HFFc6 (cell line): ENCODE measurements around the gene CD44. TPM values are rescaled to one million over a fixed set of nuclear protein-coding genes. Genes with fewer than 3 reads are reported as not detected.
A peak's percentile ranks its signal among the peaks of the same experiment; 100 is the strongest.

Experiments used
- DNase-seq: peaks from one replicate; pipeline ENCODE4 v3.0.0-alpha.2; 2018
- H3K27ac Mint-ChIP-seq: 2 replicates; pipeline ENCODE4 v1.8.0; 2020; ENCODE audit warnings: mild to moderate bottlenecking, mixed read lengths
- H3K27me3 Mint-ChIP-seq: 2 replicates; pipeline ENCODE4 v1.8.0; 2021; ENCODE audit warnings: mild to moderate bottlenecking, moderate library complexity, mixed read lengths; ENCODE audit not compliant: insufficient read depth
- H3K36me3 Mint-ChIP-seq: 2 replicates; pipeline ENCODE4 v1.8.0; 2021; ENCODE audit warnings: low read depth, mixed read lengths
- H3K4me1 Mint-ChIP-seq: 2 replicates; pipeline ENCODE4 v1.8.0; 2020; ENCODE audit warnings: low read depth, mixed read lengths
- H3K4me3 Mint-ChIP-seq: 2 replicates; pipeline ENCODE4 v1.8.0; 2020; ENCODE audit warnings: mild to moderate bottlenecking, moderate library complexity, mixed read lengths
- H3K9me3 Mint-ChIP-seq: 2 replicates; pipeline ENCODE4 v1.8.0; 2020; ENCODE audit warnings: mild to moderate bottlenecking, mixed read lengths
- CTCF ChIP-seq: fragments of 200-600 bp; sonication (generic); IDR thresholded peaks from 2 replicates; pipeline ENCODE4 v1.5.0; 2021; ENCODE audit warnings: antibody characterized with exemption, mild to moderate bottlenecking
- total RNA-seq, 6 experiments: library from RNA; stranded (reverse); fragmentation: NEBNext Ultra II Directional; extraction: Animal tissue kit (Norgen Biotek cat#: 25700); gene quantifications; 2 replicates in 1 of 6; 3 replicates in 5 of 6; pipeline ENCODE4 v1.2.3, GENCODE V29; 2021

The CD44 gene
- total RNA-seq, 6 experiments from 2014 or later = 1,912 to 2,221 (median 2,175) TPM

- peaks cover 93% of the 10 kb centered on the region for H3K4me1 Mint-ChIP-seq
- peaks cover 4% of the 10 kb centered on the region; the same call in 1 of the 2 replicates for H3K9me3 Mint-ChIP-seq
- peaks cover 85% of the 10 kb centered on the region for H3K36me3 Mint-ChIP-seq
- no peak for TF ChIP-seq CTCF
- H3K4me3 Mint-ChIP-seq = peak overlapping the region; percentile 96
- H3K27me3 Mint-ChIP-seq = peaks cover 46% of the 10 kb centered on the region
- no peak for DNase-seq
- H3K27ac Mint-ChIP-seq = peak overlapping the region; percentile 92
These were observed 6.3 kb downstream of the CD44 start for GRCh38 chr11:35145271-35145670.

GRCh38 chr11:35146074-35146521 is 7.1 kb downstream of the CD44 start:
- Mint-ChIP-seq H3K36me3 (peaks cover 85% of the 10 kb centered on the region), H3K4me3 (peak overlapping the region; percentile 96), H3K27ac (peak overlapping the region; percentile 92), H3K27me3 (peaks cover 49% of the 10 kb centered on the region), H3K9me3 (0 out of 2 replicates have a peak, but pooled peaks cover 4% of the 10 kb centered on the region), H3K4me1 (peaks cover 100% of the 10 kb centered on the region)
- no peak for DNase-seq
- TF ChIP-seq CTCF = no peak

GRCh38 chr11:35146711-35147110 is 7.7 kb downstream of the CD44 start:
- H3K27ac Mint-ChIP-seq = peak overlapping the region; percentile 92
- H3K36me3 Mint-ChIP-seq = peaks cover 85% of the 10 kb centered on the region
- TF ChIP-seq CTCF = no peak
- H3K9me3 Mint-ChIP-seq = 0 out of 2 replicates have a peak, but pooled peaks cover 4% of the 10 kb centered on the region
- DNase-seq = no peak
- H3K4me1 Mint-ChIP-seq = peaks cover 100% of the 10 kb centered on the region
- H3K27me3 Mint-ChIP-seq = peaks cover 46% of the 10 kb centered on the region
- peak overlapping the region; percentile 96 for H3K4me3 Mint-ChIP-seq

- H3K27ac Mint-ChIP-seq = peak overlapping the region; percentile 92
- no peak for DNase-seq
- peaks cover 100% of the 10 kb centered on the region for H3K4me1 Mint-ChIP-seq
- H3K9me3 Mint-ChIP-seq = 0 out of 2 replicates have a peak, but pooled peaks cover 4% of the 10 kb centered on the region
- peaks cover 86% of the 10 kb centered on the region for H3K36me3 Mint-ChIP-seq
- peaks cover 46% of the 10 kb centered on the region for H3K27me3 Mint-ChIP-seq
- peak overlapping the region; percentile 96 for H3K4me3 Mint-ChIP-seq
- no peak for TF ChIP-seq CTCF
These were observed 8.3 kb downstream of the CD44 start for GRCh38 chr11:35147235-35147634.

GRCh38 chr11:35148163-35148837 is 9.3 kb downstream of the CD44 start:
- Mint-ChIP-seq H3K36me3 (peaks cover 86% of the 10 kb centered on the region), H3K4me3 (peak overlapping the region; percentile 61), H3K27me3 (peaks cover 42% of the 10 kb centered on the region), H3K4me1 (peaks cover 100% of the 10 kb centered on the region), H3K9me3 (0 out of 2 replicates have a peak, but pooled peaks cover 4% of the 10 kb centered on the region), H3K27ac (peak overlapping the region; percentile 73)
- DNase-seq = no peak
- TF ChIP-seq CTCF = no peak
